Medulla oblongata (tissue), 1 donor: Measurements from ENCODE around the gene NPAS3.

Experiments
- DNase-seq: peaks from one replicate; pipeline ENCODE4 v3.0.0-alpha.2; 2015; ENCODE audit errors: extremely low spot score

Gene NPAS3

DNA sequence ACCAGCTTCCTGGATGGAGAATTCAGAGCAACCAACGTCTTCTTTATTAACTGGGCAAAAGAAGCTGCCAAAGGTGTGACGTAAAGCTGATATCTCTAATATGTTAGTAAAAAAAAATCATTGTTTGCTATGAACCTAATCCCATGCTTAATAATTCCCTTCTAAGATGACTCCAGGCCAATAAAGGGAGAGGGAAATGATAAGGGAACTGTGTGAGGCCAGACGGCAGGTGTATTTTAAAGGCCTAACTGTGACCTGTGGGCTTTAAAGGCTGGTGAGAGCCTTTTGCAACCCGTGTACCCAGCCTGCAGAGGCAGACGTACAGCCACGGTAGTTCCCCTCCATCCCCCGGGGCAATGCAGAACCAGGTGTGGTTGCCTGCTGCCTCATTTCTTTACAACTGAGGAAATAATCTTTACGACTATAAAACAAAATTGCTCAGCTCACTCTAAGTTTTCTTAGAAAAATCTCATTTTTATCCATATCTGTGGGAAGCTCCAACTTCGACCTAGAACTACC, 641.6 kb downstream of the NPAS3 start:
- no peak for DNase-seq

GRCh38 chr14:33580841-33581240, 642.2 kb downstream of the NPAS3 start:
- DNase-seq = no peak

GRCh38 chr14:33584697-33585096, 646.0 kb downstream of the NPAS3 start:
- DNase-seq = no peak

DNA sequence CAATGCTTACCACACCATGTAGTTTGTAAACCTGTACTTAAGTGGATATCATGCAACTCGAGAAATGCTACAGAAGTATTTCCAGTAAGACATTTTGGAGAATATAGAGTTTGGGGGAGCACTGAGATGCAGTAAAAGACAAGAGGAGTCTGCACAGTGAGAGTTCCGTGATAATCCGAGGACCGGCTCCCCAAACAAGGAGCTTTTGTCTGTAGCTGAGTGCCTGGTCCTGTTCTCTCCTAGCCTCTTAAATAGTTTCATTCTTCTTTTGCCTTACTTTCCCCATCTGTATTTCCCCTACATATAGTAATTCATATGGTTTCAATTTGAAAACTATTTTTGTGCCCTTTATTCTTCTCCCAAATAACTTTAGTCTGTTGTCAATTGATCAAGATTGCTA, 648.1 kb downstream of the NPAS3 start:
- DNase-seq = peak; percentile 78

GRCh38 chr14:33587791-33588190, 649.1 kb downstream of the NPAS3 start:
- no peak for DNase-seq

DNA sequence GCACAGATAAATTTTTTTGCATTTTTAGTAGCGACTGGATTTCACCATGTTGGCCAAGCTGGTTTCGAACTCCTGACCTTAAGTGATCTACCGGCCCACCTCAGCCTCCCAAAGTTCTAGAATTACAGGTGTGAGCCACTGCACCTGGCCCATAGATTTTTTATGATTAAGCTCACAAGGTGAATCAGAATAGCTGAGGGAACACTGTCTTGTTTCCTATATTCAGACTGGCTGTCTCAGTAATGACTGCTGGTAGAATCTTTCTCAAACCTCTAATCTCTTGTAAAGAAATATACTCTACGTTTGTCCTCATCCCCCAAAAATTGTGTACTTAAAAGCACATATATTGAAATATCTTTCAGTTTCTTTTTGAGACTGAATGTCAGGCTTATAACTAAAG, 650.1 kb downstream of the NPAS3 start:
- no peak for DNase-seq

- DNase-seq = peak; percentile 27
These were observed 650.7 kb downstream of the NPAS3 start for GRCh38 chr14:33589334-33589733.

DNA sequence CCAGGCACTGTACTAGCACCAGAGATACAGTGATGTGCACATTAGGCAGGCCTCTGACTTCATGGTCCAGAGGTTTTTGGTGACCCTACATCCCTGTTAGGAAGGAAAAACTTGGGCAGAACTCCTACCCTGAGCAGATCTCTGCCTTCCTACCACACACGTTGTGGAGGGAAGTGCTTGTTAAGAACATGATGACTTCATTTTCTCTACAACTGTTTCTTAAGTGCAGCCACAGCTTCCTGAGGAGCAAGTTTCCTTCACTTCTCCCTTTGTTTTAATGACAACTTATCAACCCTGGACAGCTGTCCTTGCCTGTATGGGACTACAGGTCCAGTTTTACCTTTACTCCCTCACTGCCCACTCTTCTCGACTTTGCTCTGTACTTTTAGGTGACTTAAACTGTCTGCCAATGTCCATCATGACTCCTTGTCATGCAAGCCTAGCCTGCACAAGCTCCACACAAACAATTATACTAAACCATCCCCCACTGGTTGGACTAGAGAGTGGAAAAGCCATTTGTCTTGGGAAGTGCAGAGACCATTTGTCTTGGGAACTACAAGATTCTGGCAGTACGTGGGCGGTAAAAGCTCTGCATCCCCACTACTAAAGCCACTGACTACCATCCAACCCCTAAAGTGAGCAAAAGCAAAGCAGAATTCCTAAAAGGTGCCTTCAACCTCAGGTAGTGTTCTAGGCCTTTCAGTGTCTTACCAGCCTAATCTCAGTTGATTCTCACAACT, 652.4 kb downstream of the NPAS3 start:
- no peak for DNase-seq

GRCh38 chr14:33592297-33592696, 653.6 kb downstream of the NPAS3 start:
- DNase-seq = no peak

DNA sequence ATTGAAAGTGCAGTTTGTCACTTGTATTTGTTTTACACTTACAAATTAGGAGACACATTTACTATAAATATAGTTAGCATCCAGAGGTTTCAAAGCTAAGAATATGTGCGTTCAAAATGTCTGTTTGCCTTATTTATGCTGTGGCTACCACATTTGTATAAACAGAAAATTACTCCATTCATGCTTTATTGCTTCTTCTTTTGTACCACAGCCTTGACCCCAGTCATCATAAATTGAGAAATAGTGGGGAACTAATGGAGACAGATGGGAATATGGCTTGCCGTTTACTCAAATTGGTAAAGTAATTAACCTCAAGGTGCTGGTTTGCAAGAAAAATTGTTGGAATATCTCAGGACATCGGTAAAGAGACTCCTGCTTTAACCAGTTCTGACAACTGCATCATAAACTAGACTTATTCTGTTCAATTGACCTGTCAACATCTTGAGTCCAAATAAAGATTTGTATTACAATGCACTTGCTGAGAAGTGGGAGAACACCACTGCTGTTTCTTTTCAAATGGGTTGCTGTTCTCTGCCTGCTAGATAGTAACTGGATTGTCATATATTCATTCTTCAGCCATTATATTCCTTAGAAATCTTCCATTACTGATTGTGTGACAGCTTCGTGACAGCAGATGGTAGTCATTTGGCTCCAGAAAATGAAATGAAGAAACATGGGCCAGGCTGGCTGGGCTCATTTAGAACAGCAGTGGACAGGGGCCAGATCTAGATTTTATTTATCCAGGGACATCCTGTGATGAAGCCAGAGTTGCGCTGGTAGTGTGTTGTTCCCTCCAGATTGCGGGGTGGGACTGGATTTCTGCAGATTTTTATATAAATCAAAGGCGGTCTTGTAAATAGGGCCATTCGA, 657.8 kb downstream of the NPAS3 start:
- DNase-seq = no peak

GRCh38 chr14:33598582-33598981, 659.9 kb downstream of the NPAS3 start:
- no peak for DNase-seq

DNA sequence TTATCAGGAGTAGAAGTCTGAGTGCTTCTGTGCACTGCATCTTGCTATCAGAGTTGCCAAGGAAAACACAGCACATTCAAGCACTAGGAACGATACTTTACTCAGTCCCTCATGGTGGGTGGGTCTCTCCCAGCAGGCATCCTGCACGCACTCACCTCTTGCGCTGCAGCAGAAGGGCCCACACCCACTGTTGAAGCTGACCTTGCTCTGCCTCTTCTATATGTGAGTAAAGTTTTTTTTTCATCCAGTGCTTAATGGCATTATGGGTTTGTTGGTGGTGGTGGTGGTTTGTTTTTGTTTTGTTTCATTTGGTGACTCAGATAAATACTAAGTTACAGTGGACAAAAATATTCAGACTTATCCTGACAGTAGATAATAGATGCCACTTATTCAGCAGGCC, 663.7 kb downstream of the NPAS3 start:
- DNase-seq = no peak

- DNase-seq = no peak
These were observed 667.9 kb downstream of the NPAS3 start for GRCh38 chr14:33606591-33606990.

DNA sequence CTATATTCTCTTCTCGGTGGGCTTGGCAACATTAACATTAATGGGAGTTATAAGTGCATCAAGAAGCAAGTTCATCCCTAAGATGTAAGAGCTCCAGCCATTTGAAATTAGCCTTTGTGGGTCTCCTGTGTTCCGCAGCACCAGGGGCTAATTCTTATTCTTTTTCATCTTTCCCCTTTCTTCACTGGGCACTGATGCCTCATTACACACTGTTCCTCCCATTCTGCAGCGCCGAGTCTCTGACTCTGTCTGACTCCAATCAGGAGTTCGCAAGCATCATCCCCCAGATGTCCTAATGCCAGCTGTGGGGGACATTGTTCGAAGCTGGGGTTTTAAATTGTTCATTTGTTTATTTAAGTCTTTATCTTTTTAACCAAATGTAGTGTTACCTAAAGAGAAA, 670.9 kb downstream of the NPAS3 start:
- DNase-seq = peak; percentile 26

DNA sequence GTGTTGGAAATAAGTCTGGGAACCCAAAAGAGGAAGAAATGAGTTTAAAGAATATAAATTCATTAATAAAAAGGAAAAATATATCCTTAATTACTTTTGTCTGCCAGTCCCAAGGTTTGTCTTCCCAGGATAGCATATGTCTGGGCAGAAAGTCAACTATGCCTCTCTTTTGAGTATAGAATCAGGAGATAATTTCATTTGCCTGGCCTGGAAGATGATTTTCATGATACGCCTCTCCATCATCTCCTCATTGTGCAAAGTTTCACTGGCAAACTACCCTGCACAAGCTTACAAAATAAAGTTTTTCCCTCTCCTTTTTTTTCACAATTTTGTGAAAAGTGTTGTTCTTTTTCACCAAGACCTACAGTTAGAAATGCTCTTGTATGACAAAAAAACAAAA, 671.4 kb downstream of the NPAS3 start:
- DNase-seq = no peak

- no peak for DNase-seq
These were observed 672.9 kb downstream of the NPAS3 start for GRCh38 chr14:33611405-33612196.

GRCh38 chr14:33612197-33612505, 673.5 kb downstream of the NPAS3 start:
- peak; percentile 20 for DNase-seq

DNA sequence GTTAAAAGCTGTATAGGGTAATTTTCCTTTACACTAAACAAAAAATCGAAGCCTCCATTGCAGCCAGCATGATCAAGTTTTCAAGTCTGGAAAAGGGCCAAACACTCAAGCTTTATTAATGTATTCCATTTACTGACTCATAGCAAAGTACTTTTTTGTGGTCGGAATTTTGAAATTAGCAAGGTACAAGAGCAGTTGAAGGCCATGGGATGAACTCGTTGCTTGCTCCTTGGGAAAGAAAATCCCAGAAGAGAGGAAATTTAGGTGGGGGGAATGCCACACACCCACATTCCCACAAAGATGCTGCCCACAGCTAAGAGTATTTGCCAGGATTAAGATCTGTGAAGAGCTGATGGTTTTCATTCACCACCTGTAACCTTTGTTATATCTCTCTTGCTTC, 678.5 kb downstream of the NPAS3 start:
- DNase-seq = no peak

GRCh38 chr14:33618361-33619105, 679.9 kb downstream of the NPAS3 start:
- DNase-seq = no peak

- DNase-seq = no peak
These were observed 683.8 kb downstream of the NPAS3 start for GRCh38 chr14:33622496-33622895.

- DNase-seq = no peak
These were observed 691.1 kb downstream of the NPAS3 start for GRCh38 chr14:33629792-33630191.

- no peak for DNase-seq
These were observed 692.3 kb downstream of the NPAS3 start for GRCh38 chr14:33631021-33631420.
